GM23248 (cell line): ENCODE results near the gene PCCA. TPM values are rescaled to one million over a fixed set of nuclear protein-coding genes. Genes with fewer than 3 reads are reported as not detected.

Experiments
- DNase-seq: peaks from one replicate; pipeline ENCODE4 v3.0.0-alpha.2; 2015
- H2AFZ ChIP-seq: fragments of 200-600 bp; sonication (generic); 2 replicates; pipeline ENCODE4 v1.6.1; 2016; ENCODE audit warnings: antibody characterized with exemption
- H3F3A ChIP-seq: fragments of 200-600 bp; sonication (generic); 2 replicates; pipeline ENCODE4 v1.6.1; 2016; ENCODE audit warnings: mild to moderate bottlenecking, antibody characterized with exemption, mixed run types; ENCODE audit not compliant: insufficient read depth
- H3K27ac ChIP-seq: fragments of 200-600 bp; sonication (generic); 2 replicates; pipeline ENCODE4 v1.5.1; 2016; ENCODE audit warnings: mild to moderate bottlenecking
- H3K27me3 ChIP-seq: fragments of 200-600 bp; sonication (generic); replicated peaks from 2 replicates; pipeline ENCODE4 v1.6.1; 2016; ENCODE audit warnings: mild to moderate bottlenecking; ENCODE audit not compliant: insufficient read depth
- H3K36me3 ChIP-seq: fragments of 200-600 bp; sonication (generic); 2 replicates; pipeline ENCODE4 v1.6.1; 2016; ENCODE audit warnings: low read depth, mild to moderate bottlenecking
- H3K4me1 ChIP-seq: fragments of 200-600 bp; sonication (generic); 2 replicates; pipeline ENCODE4 v1.6.1; 2016; ENCODE audit warnings: mild to moderate bottlenecking; ENCODE audit not compliant: insufficient read depth
- H3K4me2 ChIP-seq: fragments of 200-600 bp; sonication (generic); one replicate; pipeline ENCODE4 v1.6.1; 2016; ENCODE audit warnings: mild to moderate bottlenecking; ENCODE audit not compliant: unreplicated experiment
- H3K4me3 ChIP-seq: fragments of 200-600 bp; sonication (generic); 2 replicates; pipeline ENCODE4 v1.5.1; 2016; ENCODE audit warnings: mild to moderate bottlenecking
- H3K79me2 ChIP-seq: fragments of 200-600 bp; sonication (generic); 2 replicates; pipeline ENCODE4 v1.6.1; 2016; ENCODE audit warnings: mild to moderate bottlenecking; ENCODE audit not compliant: insufficient read depth
- H3K9ac ChIP-seq: fragments of 200-600 bp; sonication (generic); 2 replicates; pipeline ENCODE4 v1.6.1; 2016; ENCODE audit warnings: mild to moderate bottlenecking
- H3K9me2 ChIP-seq: fragments of 200-600 bp; sonication (generic); 2 replicates; pipeline ENCODE4 v1.6.1; 2016; ENCODE audit warnings: mixed run types, mild to moderate bottlenecking, moderate library complexity; ENCODE audit not compliant: insufficient read depth
- H3K9me3 ChIP-seq: fragments of 200-600 bp; sonication (generic); one replicate; pipeline ENCODE4 v1.6.1; 2017; ENCODE audit warnings: low read depth
- H4K20me1 ChIP-seq: fragments of 200-600 bp; sonication (generic); 2 replicates; pipeline ENCODE4 v1.6.0; 2016; ENCODE audit not compliant: insufficient read depth
- EZH2 ChIP-seq: fragments of 200-600 bp; sonication (generic); IDR thresholded peaks from 2 replicates; pipeline ENCODE4 v1.6.1; 2018; ENCODE audit warnings: antibody characterized with exemption, mild to moderate bottlenecking; ENCODE audit not compliant: insufficient read depth, poor library complexity, severe bottlenecking
- EZH2phosphoT487 ChIP-seq: fragments of 200-600 bp; sonication (generic); IDR thresholded peaks from 2 replicates; pipeline ENCODE4 v1.6.1; 2018; ENCODE audit warnings: antibody characterized with exemption, moderate library complexity, mild to moderate bottlenecking, low read depth; ENCODE audit not compliant: insufficient read depth
- WGBS, 2 experiments: methylation state at CpG; one replicate each; pipeline ENCODE4 v1.1.6; 2015 to 2017; ENCODE audit warnings: low lambda C conversion rate in 2 of 2, low coverage in 1 of 2; ENCODE audit errors: missing lambda C conversion rate in 2 of 2; 5-methylcytosine and 5-hydroxymethylcytosine counted together
- in situ Hi-C: fragments of 300-500 bp; cut with MboI; formaldehyde crosslinking; loops from 2 replicates; pipeline ENCODE4 v1.15.0; 2020
- polyA plus RNA-seq: library from polyadenylated mRNA; unstranded; fragments of >200 nt; fragmentation: Nextera tagmentation; extraction: Ambion mirVana; gene quantifications from 2 replicates; pipeline ENCODE4 v1.2.1, GENCODE V29; 2016
- total RNA-seq: library from RNA; depleted of rRNA; stranded (reverse); fragments of >200 nt; shearing (Covaris generic); gene quantifications from 2 replicates; pipeline ENCODE4 v1.2.3, GENCODE V29; 2014

The PCCA gene
- total and polyA plus RNA-seq, 2 experiments from 2014 or later, result 9.1 to 9.6 TPM

DNA sequence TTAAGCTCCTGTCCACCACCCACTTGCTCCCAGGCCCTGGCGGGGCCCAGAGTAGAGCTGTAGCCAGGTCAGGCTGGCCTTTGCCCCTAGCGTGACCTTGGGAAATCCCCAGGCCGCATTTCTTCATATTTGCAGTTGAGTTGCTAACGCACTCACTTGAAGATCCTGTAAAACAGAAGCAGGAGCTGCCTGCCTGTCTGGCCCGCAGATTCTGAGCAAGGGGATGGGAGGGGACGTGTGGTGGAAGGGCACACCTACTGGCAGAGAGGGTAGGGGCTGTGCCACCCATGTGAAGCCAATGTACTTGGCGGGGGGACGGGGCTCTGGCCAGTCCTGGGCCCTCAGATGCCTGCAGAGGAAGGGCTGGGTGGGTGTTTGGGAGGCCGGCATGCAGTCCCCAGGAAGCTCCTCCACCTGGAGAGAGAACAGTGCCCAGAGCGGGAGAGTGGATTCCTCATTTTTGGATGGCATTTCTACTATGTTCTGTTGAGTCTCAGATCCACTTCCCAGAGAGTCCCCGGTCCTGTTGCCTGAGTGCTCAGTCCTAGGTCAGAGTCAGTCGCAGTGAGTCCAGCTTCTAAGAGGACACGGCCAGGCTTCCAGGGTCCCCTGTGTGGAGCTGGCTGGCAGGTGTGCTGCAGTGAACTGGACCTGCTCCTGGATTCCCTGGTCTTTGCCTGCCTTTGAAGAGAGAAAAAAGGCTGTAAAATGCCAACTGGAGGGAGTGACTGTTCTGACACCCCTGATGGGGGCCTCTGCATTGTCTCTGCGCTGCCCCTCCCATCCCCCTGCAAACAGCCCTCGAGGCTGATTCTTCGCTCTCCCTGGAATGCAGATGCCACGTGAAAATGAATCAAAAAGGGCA, 436.8 kb downstream of the PCCA start:
- Histone ChIP-seq H3K4me3 (no peak overlapping the region), H4K20me1 (no peaks in the 10 kb centered on the region), H3K27me3 (no peaks in the 10 kb centered on the region), H3K9ac (no peak overlapping the region), H3K79me2 (no peaks in the 10 kb centered on the region), H3F3A (no peaks in the 10 kb centered on the region), H2AFZ (no peak overlapping the region), H3K4me1 (no peaks in the 10 kb centered on the region), H3K36me3 (no peaks in the 10 kb centered on the region), H3K4me2 (no peak overlapping the region), H3K27ac (no peak overlapping the region), H3K9me3 (no peaks in the 10 kb centered on the region), H3K9me2 (no peaks in the 10 kb centered on the region)
- WGBS, 2 experiments, result 82 to 84% methylated on average over 16 to 17 of the region's 17 CpGs
- in situ Hi-C loops, result no loop called here
- no peak for TF ChIP-seq EZH2phosphoT487
- no peak for TF ChIP-seq EZH2
- DNase-seq, result no peak

DNA sequence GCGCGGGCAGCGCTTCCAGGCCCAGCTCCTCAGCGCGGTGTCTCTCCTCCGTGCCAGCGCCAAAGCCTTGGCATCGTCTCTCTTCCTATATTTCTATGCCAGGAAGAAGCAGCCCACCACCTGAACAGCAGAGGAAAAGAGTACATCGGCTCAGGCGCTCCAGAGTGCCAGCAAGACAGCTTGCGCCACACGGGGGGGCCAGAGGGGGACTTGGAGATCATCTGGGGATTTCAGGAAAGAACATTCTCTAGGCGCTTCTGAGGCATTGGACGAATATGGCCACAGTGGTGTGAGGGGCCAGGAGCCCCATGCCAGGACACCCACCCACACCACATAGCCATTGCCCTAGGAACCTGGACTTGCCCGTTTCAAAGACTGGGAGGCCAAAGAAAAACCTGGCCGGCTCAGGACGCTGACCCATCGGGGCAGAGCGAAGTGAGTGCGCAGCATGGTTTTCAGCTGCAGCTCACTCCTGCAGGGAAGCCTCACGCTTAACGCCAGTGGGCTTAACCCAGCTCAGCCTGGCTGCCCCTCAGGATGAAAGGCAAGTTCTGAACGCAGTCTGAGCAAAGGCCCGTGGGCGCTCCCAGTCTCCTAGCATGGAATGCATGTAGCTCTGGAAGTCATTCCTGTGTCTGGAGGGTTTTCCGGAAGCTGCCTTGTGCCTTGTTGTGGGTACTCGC, 437.6 kb downstream of the PCCA start:
- no peaks in the 10 kb centered on the region for H3K36me3 ChIP-seq
- H3K4me2 ChIP-seq, result no peak overlapping the region
- no peak overlapping the region for H3K27ac ChIP-seq
- no peak for DNase-seq
- no peaks in the 10 kb centered on the region for H3K27me3 ChIP-seq
- no peak overlapping the region for H3K4me3 ChIP-seq
- H3K9ac ChIP-seq, result no peak overlapping the region
- no peaks in the 10 kb centered on the region for H3F3A ChIP-seq
- H3K79me2 ChIP-seq, result no peaks in the 10 kb centered on the region
- no peaks in the 10 kb centered on the region for H3K9me3 ChIP-seq
- H3K9me2 ChIP-seq, result no peaks in the 10 kb centered on the region
- TF ChIP-seq EZH2phosphoT487 (no peak), EZH2 (no peak)
- H2AFZ ChIP-seq, result no peak overlapping the region
- no peaks in the 10 kb centered on the region for H4K20me1 ChIP-seq
- in situ Hi-C loops, result no loop called here
- H3K4me1 ChIP-seq, result no peaks in the 10 kb centered on the region
- 78 to 80% methylated on average over 27 of the region's 27 CpGs for WGBS, 2 experiments

DNA sequence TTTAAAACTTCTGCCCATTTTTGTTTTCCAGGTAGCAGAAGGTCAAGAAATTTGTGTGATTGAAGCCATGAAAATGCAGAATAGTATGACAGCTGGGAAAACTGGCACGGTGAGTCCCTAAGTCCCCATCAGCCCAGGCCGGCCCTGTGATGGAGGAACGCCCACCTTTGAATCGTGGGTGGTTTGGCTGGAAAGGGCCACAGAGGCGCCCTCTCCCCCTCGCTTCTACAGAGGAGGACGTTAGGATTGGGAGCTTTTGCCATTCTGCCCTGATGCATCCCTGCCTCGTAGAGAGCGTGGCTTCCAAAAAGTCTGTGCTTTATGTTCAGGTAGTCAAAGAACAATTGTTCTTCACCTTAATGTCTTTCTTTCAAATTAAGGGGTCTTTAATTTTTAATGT, 438.8 kb downstream of the PCCA start:
- H3K4me2 ChIP-seq, result no peak overlapping the region
- H3F3A ChIP-seq, result no peaks in the 10 kb centered on the region
- H3K9me2 ChIP-seq, result no peaks in the 10 kb centered on the region
- no peaks in the 10 kb centered on the region for H3K27me3 ChIP-seq
- TF ChIP-seq EZH2phosphoT487 (no peak), EZH2 (no peak)
- WGBS, 2 experiments, result 89 to 93% methylated on average over 9 of the region's 9 CpGs
- no peaks in the 10 kb centered on the region for H3K79me2 ChIP-seq
- H3K36me3 ChIP-seq, result no peaks in the 10 kb centered on the region
- no peak overlapping the region for H2AFZ ChIP-seq
- H4K20me1 ChIP-seq, result no peaks in the 10 kb centered on the region
- in situ Hi-C loops, result no loop called here
- H3K9ac ChIP-seq, result no peak overlapping the region
- H3K27ac ChIP-seq, result no peak overlapping the region
- no peaks in the 10 kb centered on the region for H3K9me3 ChIP-seq
- DNase-seq, result no peak
- no peaks in the 10 kb centered on the region for H3K4me1 ChIP-seq
- no peak overlapping the region for H3K4me3 ChIP-seq

DNA sequence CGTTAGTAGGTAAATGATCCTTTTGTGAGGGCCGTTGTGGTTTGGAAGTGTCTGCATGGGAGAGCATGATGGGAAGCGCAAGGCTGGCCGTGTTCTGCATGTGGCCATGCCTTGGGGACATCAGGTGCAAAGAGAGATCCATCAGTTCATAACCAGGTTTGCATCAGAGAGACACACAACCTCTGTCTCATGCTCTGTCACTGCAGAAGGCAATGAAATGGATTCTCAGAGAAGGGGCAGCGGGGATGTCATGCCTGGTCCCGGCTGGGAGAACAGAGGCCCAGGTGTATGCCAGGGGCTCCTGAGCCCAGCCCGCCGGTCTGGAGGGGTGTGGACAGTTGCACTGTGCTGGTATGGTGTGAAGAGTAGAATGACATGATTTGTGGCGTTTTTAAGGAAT, 439.5 kb downstream of the PCCA start:
- H3K4me2 ChIP-seq, result no peak overlapping the region
- WGBS, 2 experiments, result 96 to 99% methylated on average over 9 of the region's 9 CpGs
- DNase-seq, result no peak
- H3K9me3 ChIP-seq, result no peaks in the 10 kb centered on the region
- H2AFZ ChIP-seq, result no peak overlapping the region
- TF ChIP-seq EZH2phosphoT487, result no peak
- TF ChIP-seq EZH2, result no peak
- no peak overlapping the region for H3K4me3 ChIP-seq
- no peaks in the 10 kb centered on the region for H3F3A ChIP-seq
- no peak overlapping the region for H3K27ac ChIP-seq
- H3K36me3 ChIP-seq, result no peaks in the 10 kb centered on the region
- H3K9me2 ChIP-seq, result no peaks in the 10 kb centered on the region
- H4K20me1 ChIP-seq, result no peaks in the 10 kb centered on the region
- H3K4me1 ChIP-seq, result no peaks in the 10 kb centered on the region
- in situ Hi-C loops, result no loop called here
- no peaks in the 10 kb centered on the region for H3K79me2 ChIP-seq
- H3K9ac ChIP-seq, result no peak overlapping the region
- H3K27me3 ChIP-seq, result no peaks in the 10 kb centered on the region
